Upper lobe of left lung (tissue), 6 donors: ENCODE data around the gene TMEM128. TPM values are rescaled to one million over a fixed set of nuclear protein-coding genes. Genes with fewer than 3 reads are reported as not detected.
A peak's percentile ranks its signal among the peaks of the same experiment; 100 is the strongest.

Experiments
- ATAC-seq, 2 donors: fragments of 200-7000 bp; cut with Tn5 transposase; one replicate each; pipeline ENCODE4 v1.9.1; 2022; ENCODE audit warnings: mild to moderate bottlenecking in 2 of 2, moderate library complexity in 2 of 2; ENCODE audit not compliant: low FRiP score in 2 of 2
- DNase-seq, 2 donors: peaks; one replicate each; pipeline ENCODE4 v3.0.0-alpha.2; 2019 to 2020
- H3K27ac ChIP-seq, 4 donors: fragments of 200-600 bp; sonication (generic); one replicate each; pipeline ENCODE4 v1.5.1; 2016 to 2019
- H3K27me3 ChIP-seq, 4 donors: fragments of 200-600 bp; sonication (generic); one replicate each; pipeline ENCODE4 v1.5.1; 2017 to 2019
- H3K36me3 ChIP-seq, 4 donors: fragments of 200-600 bp; sonication (generic); one replicate each; pipeline ENCODE4 v1.5.1; 2016 to 2019
- H3K4me1 ChIP-seq, 4 donors: fragments of 200-600 bp; sonication (generic); one replicate each; pipeline ENCODE4 v1.5.1; 2018 to 2019
- H3K4me3 ChIP-seq, 4 donors: fragments of 200-600 bp; sonication (generic); one replicate each; pipeline ENCODE4 v1.5.1; 2017 to 2019; ENCODE audit warnings: mild to moderate bottlenecking in 2 of 4, moderate library complexity in 1 of 4
- H3K9me3 ChIP-seq, 4 donors: fragments of 200-600 bp; sonication (generic); one replicate each; pipeline ENCODE4 v1.5.1; 2018 to 2019
- EP300 ChIP-seq, 4 donors: sonication (generic); formaldehyde crosslinking; IDR thresholded peaks; one replicate each; pipeline ENCODE4 v1.5.1; 2017; ENCODE audit warnings: antibody characterized with exemption in 4 of 4, control low read depth in 2 of 4
- POLR2A ChIP-seq, 4 donors: fragments of 450-650 bp; IDR thresholded peaks; one replicate each; pipeline ENCODE4 v1.5.1; 2016 to 2017; ENCODE audit warnings: antibody characterized with exemption in 4 of 4, mild to moderate bottlenecking in 2 of 4
- POLR2AphosphoS5 ChIP-seq, 2 donors: sonication (generic); formaldehyde crosslinking; IDR thresholded peaks; one replicate each; pipeline ENCODE4 v1.5.1; 2017; ENCODE audit warnings: antibody characterized with exemption in 2 of 2
- WGBS, 2 donors: methylation state at CpG; one replicate each; pipeline ENCODE4 v1.1.5; 2017 to 2018; 5-methylcytosine and 5-hydroxymethylcytosine counted together
- total RNA-seq, 6 donors: library from RNA; depleted of rRNA in 4 of 6; stranded (reverse); fragments of >200 nt in 4 of 6; gene quantifications; one replicate each; pipeline versions ENCODE4 v1.1.0 to v1.2.1, GENCODE V29; 2016 to 2021
- TF ChIP-seq, protein P1 (sequence below), 6 experiments: fragments of 450-650 bp in 4 of 6; fragments of 200-600 bp in 2 of 6; sonication (generic) in 2 of 6; IDR thresholded peaks; one replicate each; pipeline ENCODE4 v1.5.1; 2016 to 2019; ENCODE audit warnings: antibody characterized with exemption in 6 of 6
- donor health status: DM: no; HTN: no; CAD: no; lungs with moderate emphysema.
- donor health status: DM: no; HTN: yes; CAD: no; lungs with severe emphysema.

TMEM128 gene
- total RNA-seq, 6 donors from 2014 or later, result 7.3 to 30.0 (median 20.2) TPM

DNA sequence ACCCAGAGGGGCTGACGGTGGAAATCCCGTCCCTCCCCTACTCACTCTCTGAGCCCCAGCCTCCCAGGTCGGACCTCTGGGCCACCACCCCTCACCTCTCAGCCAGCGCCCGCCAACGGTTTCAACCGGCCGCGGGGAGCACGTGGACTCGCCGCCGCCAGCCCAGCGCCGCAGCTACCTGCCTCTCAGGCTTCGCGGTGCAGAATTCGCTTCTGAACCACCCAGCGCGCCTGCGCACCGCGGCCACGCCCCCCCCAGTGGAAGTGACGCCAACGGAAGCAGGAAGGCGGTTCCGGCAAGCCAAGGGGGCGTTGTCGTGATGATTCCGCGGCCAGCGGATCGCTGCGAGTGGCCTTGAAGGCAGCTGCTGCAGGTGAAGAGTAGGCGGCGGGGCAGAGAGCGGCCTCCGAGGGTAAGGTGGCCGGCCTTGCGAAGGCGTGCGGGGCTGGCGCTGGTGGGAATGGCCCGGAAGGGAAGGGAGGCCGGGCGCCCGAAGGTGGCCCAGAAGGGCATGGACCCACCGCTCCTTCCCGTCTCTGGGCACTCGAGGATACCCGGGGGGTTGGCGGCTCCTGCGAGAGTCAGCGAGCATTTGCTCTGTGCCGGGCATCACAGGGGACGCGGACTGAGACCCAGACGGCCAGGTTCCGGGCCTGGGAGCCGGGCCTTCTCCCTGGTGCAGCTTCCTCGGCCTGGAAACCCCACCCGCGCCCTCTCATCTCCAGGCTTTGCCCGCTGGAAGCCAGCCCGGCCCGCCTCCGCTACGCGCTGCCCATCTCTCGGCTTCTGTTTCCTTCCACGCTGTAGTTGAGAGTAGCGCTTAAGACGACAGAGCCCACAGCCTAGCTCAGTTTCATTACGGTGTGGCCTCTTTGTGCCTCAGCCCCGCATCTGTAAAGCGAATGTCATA, 42.2 kb upstream of the TMEM128 start, which contains the start of the genes LYAR and ZBTB49:
TSS of gene LYAR (minus strand) at position 214 of the 910 bp plus-strand sequence. CDS start 6,412 bp downstream, outside the sequence.
TSS of gene ZBTB49 (plus strand) at position 311 of the 910 bp plus-strand sequence. CDS start 9,695 bp downstream, outside the sequence.
- WGBS, 2 donors, result 0% methylated on average over 26 to 61 of the region's 77 CpGs
- Histone ChIP-seq H3K27me3 (no peaks in the 10 kb centered on the region), H3K4me3 (peak within 1 kb of the TSS; percentile 77 to 98 (median 98)), H3K36me3 (peaks cover 0 to 10% (median 7%) of the 10 kb centered on the region in 4 donors), H3K4me1 (peaks cover 18 to 35% (median 21%) of the 10 kb centered on the region in 4 donors), H3K9me3 (no peaks in the 10 kb centered on the region), H3K27ac (peak within 1 kb of the TSS; percentile 78 to 91 (median 84))
- ATAC-seq (peak; percentile 97 to 99), DNase-seq (peak; percentile 94 to 100)
- TF ChIP-seq, protein P1, sequence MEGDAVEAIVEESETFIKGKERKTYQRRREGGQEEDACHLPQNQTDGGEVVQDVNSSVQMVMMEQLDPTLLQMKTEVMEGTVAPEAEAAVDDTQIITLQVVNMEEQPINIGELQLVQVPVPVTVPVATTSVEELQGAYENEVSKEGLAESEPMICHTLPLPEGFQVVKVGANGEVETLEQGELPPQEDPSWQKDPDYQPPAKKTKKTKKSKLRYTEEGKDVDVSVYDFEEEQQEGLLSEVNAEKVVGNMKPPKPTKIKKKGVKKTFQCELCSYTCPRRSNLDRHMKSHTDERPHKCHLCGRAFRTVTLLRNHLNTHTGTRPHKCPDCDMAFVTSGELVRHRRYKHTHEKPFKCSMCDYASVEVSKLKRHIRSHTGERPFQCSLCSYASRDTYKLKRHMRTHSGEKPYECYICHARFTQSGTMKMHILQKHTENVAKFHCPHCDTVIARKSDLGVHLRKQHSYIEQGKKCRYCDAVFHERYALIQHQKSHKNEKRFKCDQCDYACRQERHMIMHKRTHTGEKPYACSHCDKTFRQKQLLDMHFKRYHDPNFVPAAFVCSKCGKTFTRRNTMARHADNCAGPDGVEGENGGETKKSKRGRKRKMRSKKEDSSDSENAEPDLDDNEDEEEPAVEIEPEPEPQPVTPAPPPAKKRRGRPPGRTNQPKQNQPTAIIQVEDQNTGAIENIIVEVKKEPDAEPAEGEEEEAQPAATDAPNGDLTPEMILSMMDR (IDR thresholded peaks at IDR 0.05), result peak in 2 of 6 experiments; percentile 16 to 25
- TF ChIP-seq POLR2A (IDR thresholded peaks at IDR 0.05) (peak in 2 of 4 donors; percentile 39 to 86), EP300 (IDR thresholded peaks at IDR 0.05) (peak in 2 of 4 donors; percentile 27 to 71), POLR2AphosphoS5 (IDR thresholded peaks at IDR 0.05) (peak; percentile 74 to 92)

GRCh38 chr4:4289597-4289940, 41.5 kb upstream of the TMEM128 start:
- Histone ChIP-seq H3K27ac (peak overlapping the region; percentile 78 to 91 (median 84)), H3K9me3 (no peaks in the 10 kb centered on the region), H3K4me3 (peak overlapping the region; percentile 77 to 98 (median 98)), H3K36me3 (peaks cover 0 to 12% (median 10%) of the 10 kb centered on the region in 4 donors), H3K4me1 (peaks cover 18 to 40% (median 21%) of the 10 kb centered on the region in 4 donors), H3K27me3 (no peaks in the 10 kb centered on the region)
- no peak for DNase-seq
- peak in 1 of 2 donors; percentile 35 for ATAC-seq
- no peak for TF ChIP-seq EP300 (IDR thresholded peaks at IDR 0.05)
- no peak for TF ChIP-seq POLR2A (IDR thresholded peaks at IDR 0.05)
- no peak for TF ChIP-seq POLR2AphosphoS5 (IDR thresholded peaks at IDR 0.05)
- TF ChIP-seq, protein P1 (IDR thresholded peaks at IDR 0.05), result no peak
- WGBS, 2 donors, result 0 to 1% methylated on average over 2 to 10 of the region's 10 CpGs

DNA sequence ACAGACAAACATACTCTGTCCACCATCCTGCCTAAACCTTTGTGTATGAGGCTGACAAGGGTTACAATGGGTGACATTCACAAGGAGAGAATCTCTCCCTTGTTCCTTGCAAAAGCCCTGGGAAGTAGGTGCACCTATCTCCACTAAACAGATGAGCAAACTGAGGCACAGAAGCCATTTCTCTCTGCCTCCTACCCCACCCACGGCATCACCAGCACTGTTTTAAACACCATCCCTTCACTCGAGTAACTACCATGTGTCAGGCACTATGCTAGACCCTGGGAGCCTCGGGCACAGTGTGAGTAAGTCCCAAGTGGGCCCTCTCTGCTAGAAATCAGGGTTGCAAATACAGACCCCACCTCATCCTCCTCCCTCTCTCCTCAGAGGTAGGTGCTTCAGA, 41.0 kb upstream of the TMEM128 start:
- Histone ChIP-seq H3K4me1 (peaks cover 18 to 40% (median 21%) of the 10 kb centered on the region in 4 donors), H3K36me3 (peaks cover 0 to 15% (median 12%) of the 10 kb centered on the region in 4 donors), H3K27me3 (no peaks in the 10 kb centered on the region), H3K4me3 (peak overlapping the region in 3 of 4 donors; percentile 97 to 98 (median 98)), H3K9me3 (no peaks in the 10 kb centered on the region), H3K27ac (peak overlapping the region in 1 of 4 donors; percentile 86)
- ATAC-seq (no peak), DNase-seq (no peak)
- WGBS, 2 donors, result 36 to 40% methylated on average over 3 of the region's 3 CpGs
- TF ChIP-seq EP300 (IDR thresholded peaks at IDR 0.05) (no peak), POLR2A (IDR thresholded peaks at IDR 0.05) (no peak), POLR2AphosphoS5 (IDR thresholded peaks at IDR 0.05) (no peak)
- TF ChIP-seq, protein P1 (IDR thresholded peaks at IDR 0.05), result no peak

DNA sequence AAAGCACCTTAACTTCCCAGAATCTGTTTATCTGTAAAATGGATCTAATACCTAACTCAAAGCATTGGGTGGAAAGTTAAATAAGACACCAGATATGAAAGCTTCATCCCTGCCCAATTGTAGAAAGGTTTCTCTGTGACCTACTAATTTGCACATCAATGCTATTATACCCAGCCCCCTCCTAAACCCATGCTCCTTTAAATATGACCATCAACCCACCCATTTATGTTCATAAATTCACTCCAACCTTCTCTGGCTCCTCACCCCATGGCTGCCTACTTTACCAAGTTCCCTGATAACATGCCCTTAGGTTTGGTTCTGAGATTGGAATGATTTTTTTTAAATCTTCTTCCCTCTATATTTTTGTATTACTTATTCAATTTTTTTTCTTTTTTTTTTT, 40.1 kb upstream of the TMEM128 start:
- TF ChIP-seq EP300 (IDR thresholded peaks at IDR 0.05) (no peak), POLR2A (IDR thresholded peaks at IDR 0.05) (no peak), POLR2AphosphoS5 (IDR thresholded peaks at IDR 0.05) (no peak)
- TF ChIP-seq, protein P1 (IDR thresholded peaks at IDR 0.05), result no peak
- Histone ChIP-seq H3K36me3 (peaks cover 0 to 25% (median 17%) of the 10 kb centered on the region in 4 donors), H3K27me3 (no peaks in the 10 kb centered on the region), H3K4me3 (no peak overlapping the region), H3K9me3 (no peaks in the 10 kb centered on the region), H3K27ac (no peak overlapping the region), H3K4me1 (peaks cover 18 to 40% (median 21%) of the 10 kb centered on the region in 4 donors)
- DNase-seq (no peak), ATAC-seq (no peak)
